22Rv1 (cell line): Measurements from ENCODE around the gene FAM217A.

ENCODE experiments used
- ZFX ChIP-seq: fragments of 450-650 bp; IDR thresholded peaks from 2 replicates; pipeline ENCODE4 v1.6.1; 2017; ENCODE audit warnings: antibody characterized with exemption, borderline replicate concordance
- TF ChIP-seq, protein P1 (sequence below): fragments of 450-650 bp; IDR thresholded peaks from 2 replicates; pipeline ENCODE4 v1.5.1; 2017; ENCODE audit warnings: mild to moderate bottlenecking

DNA sequence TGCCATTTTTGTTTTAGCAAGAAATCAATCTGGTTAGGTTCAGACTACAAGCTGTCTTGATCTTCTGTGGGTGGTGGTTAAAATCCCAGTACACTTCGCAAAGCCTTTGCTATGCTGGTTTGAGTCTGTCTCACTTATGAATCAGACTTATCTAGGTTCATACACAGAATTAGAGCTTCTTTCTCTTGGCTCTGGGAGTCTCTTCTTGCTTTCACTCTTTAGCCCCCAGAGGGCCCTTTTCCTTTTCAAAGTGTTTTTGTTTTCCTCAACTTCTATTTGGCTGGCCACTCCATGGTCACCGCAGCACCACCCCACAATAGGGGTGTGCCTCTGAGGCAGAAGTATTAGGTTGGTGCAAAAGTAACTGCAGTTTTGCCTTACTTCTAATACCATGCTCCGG is 35.2 kb upstream of the FAM217A start:
- TF ChIP-seq, protein P1, sequence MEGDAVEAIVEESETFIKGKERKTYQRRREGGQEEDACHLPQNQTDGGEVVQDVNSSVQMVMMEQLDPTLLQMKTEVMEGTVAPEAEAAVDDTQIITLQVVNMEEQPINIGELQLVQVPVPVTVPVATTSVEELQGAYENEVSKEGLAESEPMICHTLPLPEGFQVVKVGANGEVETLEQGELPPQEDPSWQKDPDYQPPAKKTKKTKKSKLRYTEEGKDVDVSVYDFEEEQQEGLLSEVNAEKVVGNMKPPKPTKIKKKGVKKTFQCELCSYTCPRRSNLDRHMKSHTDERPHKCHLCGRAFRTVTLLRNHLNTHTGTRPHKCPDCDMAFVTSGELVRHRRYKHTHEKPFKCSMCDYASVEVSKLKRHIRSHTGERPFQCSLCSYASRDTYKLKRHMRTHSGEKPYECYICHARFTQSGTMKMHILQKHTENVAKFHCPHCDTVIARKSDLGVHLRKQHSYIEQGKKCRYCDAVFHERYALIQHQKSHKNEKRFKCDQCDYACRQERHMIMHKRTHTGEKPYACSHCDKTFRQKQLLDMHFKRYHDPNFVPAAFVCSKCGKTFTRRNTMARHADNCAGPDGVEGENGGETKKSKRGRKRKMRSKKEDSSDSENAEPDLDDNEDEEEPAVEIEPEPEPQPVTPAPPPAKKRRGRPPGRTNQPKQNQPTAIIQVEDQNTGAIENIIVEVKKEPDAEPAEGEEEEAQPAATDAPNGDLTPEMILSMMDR = no peak
- TF ChIP-seq ZFX = no peak
